Measurements from ENCODE around the gene PTGS2.

- TF ChIP-seq, protein P1, sequence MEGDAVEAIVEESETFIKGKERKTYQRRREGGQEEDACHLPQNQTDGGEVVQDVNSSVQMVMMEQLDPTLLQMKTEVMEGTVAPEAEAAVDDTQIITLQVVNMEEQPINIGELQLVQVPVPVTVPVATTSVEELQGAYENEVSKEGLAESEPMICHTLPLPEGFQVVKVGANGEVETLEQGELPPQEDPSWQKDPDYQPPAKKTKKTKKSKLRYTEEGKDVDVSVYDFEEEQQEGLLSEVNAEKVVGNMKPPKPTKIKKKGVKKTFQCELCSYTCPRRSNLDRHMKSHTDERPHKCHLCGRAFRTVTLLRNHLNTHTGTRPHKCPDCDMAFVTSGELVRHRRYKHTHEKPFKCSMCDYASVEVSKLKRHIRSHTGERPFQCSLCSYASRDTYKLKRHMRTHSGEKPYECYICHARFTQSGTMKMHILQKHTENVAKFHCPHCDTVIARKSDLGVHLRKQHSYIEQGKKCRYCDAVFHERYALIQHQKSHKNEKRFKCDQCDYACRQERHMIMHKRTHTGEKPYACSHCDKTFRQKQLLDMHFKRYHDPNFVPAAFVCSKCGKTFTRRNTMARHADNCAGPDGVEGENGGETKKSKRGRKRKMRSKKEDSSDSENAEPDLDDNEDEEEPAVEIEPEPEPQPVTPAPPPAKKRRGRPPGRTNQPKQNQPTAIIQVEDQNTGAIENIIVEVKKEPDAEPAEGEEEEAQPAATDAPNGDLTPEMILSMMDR (conservative IDR thresholded peaks at IDR 0.05; ENCODE audit: low read depth in 2 of 2), result no peak
- TF ChIP-seq POLR2AphosphoS5 (IDR thresholded peaks at IDR 0.05; ENCODE audit: low read depth) (no peak), EZH2 (IDR thresholded peaks at IDR 0.05; ENCODE audit: low read depth, unreplicated experiment) (no peak), NANOG (IDR thresholded peaks at IDR 0.05; ENCODE audit: borderline replicate concordance) (no peak), JUNB (IDR thresholded peaks at IDR 0.05; ENCODE audit: unreplicated experiment) (no peak), EZH2phosphoT487 (IDR thresholded peaks at IDR 0.05; ENCODE audit: unreplicated experiment) (no peak)
- TF ChIP-seq, protein P2, sequence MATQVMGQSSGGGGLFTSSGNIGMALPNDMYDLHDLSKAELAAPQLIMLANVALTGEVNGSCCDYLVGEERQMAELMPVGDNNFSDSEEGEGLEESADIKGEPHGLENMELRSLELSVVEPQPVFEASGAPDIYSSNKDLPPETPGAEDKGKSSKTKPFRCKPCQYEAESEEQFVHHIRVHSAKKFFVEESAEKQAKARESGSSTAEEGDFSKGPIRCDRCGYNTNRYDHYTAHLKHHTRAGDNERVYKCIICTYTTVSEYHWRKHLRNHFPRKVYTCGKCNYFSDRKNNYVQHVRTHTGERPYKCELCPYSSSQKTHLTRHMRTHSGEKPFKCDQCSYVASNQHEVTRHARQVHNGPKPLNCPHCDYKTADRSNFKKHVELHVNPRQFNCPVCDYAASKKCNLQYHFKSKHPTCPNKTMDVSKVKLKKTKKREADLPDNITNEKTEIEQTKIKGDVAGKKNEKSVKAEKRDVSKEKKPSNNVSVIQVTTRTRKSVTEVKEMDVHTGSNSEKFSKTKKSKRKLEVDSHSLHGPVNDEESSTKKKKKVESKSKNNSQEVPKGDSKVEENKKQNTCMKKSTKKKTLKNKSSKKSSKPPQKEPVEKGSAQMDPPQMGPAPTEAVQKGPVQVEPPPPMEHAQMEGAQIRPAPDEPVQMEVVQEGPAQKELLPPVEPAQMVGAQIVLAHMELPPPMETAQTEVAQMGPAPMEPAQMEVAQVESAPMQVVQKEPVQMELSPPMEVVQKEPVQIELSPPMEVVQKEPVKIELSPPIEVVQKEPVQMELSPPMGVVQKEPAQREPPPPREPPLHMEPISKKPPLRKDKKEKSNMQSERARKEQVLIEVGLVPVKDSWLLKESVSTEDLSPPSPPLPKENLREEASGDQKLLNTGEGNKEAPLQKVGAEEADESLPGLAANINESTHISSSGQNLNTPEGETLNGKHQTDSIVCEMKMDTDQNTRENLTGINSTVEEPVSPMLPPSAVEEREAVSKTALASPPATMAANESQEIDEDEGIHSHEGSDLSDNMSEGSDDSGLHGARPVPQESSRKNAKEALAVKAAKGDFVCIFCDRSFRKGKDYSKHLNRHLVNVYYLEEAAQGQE (IDR thresholded peaks at IDR 0.05; ENCODE audit: unreplicated experiment), result no peak
Measured at GRCh38 chr1:186681801-186682200, 1.6 kb upstream of the PTGS2 start.
